ENCODE results near the gene RIPOR3.

Gene RIPOR3

GRCh38 chr20:50575865-50576720, 115.2 kb downstream of the RIPOR3 start:
- H3K9me3 ChIP-seq (ENCODE audit: insufficient read depth, low read length), result no peaks in the 10 kb centered on the region
- no peak for TF ChIP-seq EZH2phosphoT487 (IDR thresholded peaks at IDR 0.05; ENCODE audit: low read depth)
- peak; percentile 95 for TF ChIP-seq CTCF (IDR thresholded peaks at IDR 0.05; ENCODE audit: low read depth, low read length)
- no peak overlapping the region for H3K9ac ChIP-seq (ENCODE audit: low read length)
- H3K4me1 ChIP-seq (ENCODE audit: low read length), result peaks cover 33% of the 10 kb centered on the region
- H3K27ac ChIP-seq (ENCODE audit: low read length), result no peak overlapping the region
- peaks cover 91% of the 10 kb centered on the region for H3K36me3 ChIP-seq (replicated peaks; ENCODE audit: low read depth, low read length)
- no peaks in the 10 kb centered on the region for H3K27me3 ChIP-seq (ENCODE audit: low read depth, low read length)
- no peak overlapping the region for H2AFZ ChIP-seq (ENCODE audit: low read depth, low read length)
- peaks cover 89% of the 10 kb centered on the region for H4K20me1 ChIP-seq (ENCODE audit: insufficient read depth, low read length)
- H3K79me2 ChIP-seq (ENCODE audit: low read length), result peaks cover 95% of the 10 kb centered on the region
- H3K4me2 ChIP-seq (ENCODE audit: low read length), result no peak overlapping the region
- no peak overlapping the region for H3K4me3 ChIP-seq (ENCODE audit: low read length)

DNA sequence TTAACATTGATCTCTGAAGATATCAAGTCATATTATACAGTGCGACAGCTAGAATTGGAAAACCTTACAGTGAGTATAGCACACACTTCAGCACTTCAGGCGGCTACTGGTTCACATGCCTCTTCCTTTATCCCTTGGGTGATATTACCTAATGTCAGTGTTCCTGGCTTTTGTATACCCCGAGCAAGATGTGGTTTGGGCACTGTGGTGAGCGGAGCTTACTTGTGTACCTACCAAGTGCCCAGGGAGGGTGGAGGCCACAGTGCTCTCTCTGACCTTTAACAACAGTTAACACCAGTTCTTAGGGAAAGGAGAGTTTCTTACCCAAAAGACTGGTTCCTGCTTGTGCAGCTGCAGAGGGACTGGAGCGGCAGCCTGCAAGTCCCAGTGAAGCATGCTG, 116.8 kb downstream of the RIPOR3 start:
- Histone ChIP-seq H3K79me2 (ENCODE audit: low read length) (peaks cover 90% of the 10 kb centered on the region), H3K4me1 (ENCODE audit: low read length) (peaks cover 44% of the 10 kb centered on the region), H3K9ac (ENCODE audit: low read length) (no peak overlapping the region), H3K4me3 (ENCODE audit: low read length) (no peak overlapping the region), H3K36me3 (replicated peaks; ENCODE audit: low read depth, low read length) (peaks cover 84% of the 10 kb centered on the region), H3K4me2 (ENCODE audit: low read length) (no peak overlapping the region), H3K9me3 (ENCODE audit: insufficient read depth, low read length) (no peaks in the 10 kb centered on the region), H3K27ac (ENCODE audit: low read length) (no peak overlapping the region), H3K27me3 (ENCODE audit: low read depth, low read length) (no peaks in the 10 kb centered on the region), H2AFZ (ENCODE audit: low read depth, low read length) (no peak overlapping the region), H4K20me1 (ENCODE audit: insufficient read depth, low read length) (peaks cover 80% of the 10 kb centered on the region)
- no peak for TF ChIP-seq EZH2phosphoT487 (IDR thresholded peaks at IDR 0.05; ENCODE audit: low read depth)

GRCh38 chr20:50574108-50574507, 117.2 kb downstream of the RIPOR3 start:
- Histone ChIP-seq H4K20me1 (ENCODE audit: insufficient read depth, low read length) (peaks cover 77% of the 10 kb centered on the region), H3K9me3 (ENCODE audit: insufficient read depth, low read length) (no peaks in the 10 kb centered on the region), H3K27ac (ENCODE audit: low read length) (no peak overlapping the region; the same call in 1 of the 2 replicates), H3K36me3 (replicated peaks; ENCODE audit: low read depth, low read length) (peaks cover 84% of the 10 kb centered on the region), H3K4me3 (ENCODE audit: low read length) (no peak overlapping the region), H3K9ac (ENCODE audit: low read length) (no peak overlapping the region), H3K79me2 (ENCODE audit: low read length) (peaks cover 90% of the 10 kb centered on the region), H3K4me2 (ENCODE audit: low read length) (no peak overlapping the region), H3K4me1 (ENCODE audit: low read length) (peaks cover 48% of the 10 kb centered on the region), H2AFZ (ENCODE audit: low read depth, low read length) (no peak overlapping the region), H3K27me3 (ENCODE audit: low read depth, low read length) (no peaks in the 10 kb centered on the region)
- TF ChIP-seq CTCF (IDR thresholded peaks at IDR 0.05; ENCODE audit: low read depth, low read length) (no peak), EZH2phosphoT487 (IDR thresholded peaks at IDR 0.05; ENCODE audit: low read depth) (no peak)

DNA sequence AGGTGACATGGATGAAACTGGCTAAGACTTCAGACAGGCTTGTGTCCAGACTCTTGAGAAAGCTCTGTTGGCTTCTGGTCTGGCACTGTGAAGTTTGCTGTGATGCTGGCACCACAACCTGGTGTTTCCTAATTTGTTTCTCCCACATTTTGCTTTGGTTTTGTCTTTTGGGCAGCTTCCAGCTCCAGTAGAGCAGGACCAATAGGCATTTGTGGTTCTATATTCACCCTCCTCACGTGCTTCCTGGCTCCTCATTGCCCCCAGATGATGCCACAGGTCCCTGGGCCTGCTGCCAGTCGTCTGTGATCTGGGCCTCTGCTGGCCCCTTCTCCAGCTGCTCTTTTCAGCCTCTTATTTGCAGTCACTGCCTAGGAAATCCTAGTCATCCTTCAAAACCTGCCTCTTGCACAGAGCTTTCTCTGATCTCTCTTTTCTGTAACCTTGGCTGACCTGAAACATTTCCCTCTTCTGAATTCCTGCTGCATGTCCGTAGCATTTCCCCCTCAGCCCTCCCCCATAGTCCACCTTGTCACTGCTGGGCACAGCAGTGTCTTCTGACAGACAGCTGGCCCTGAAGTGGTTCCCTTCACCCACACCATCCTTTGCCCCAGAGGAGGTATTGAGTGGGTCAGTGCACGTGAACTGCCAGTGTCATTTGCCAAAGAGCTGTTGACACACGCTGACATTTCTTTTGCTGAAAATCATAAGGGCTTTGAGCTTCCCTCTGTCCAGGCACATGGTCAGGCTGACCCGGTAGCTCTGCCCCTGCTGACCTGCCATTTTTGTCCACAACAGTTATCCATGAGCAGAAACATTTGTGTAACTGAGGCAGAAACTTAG, 118.2 kb downstream of the RIPOR3 start:
- Histone ChIP-seq H3K4me1 (ENCODE audit: low read length) (peaks cover 54% of the 10 kb centered on the region), H3K4me2 (ENCODE audit: low read length) (no peak overlapping the region), H4K20me1 (ENCODE audit: insufficient read depth, low read length) (peaks cover 69% of the 10 kb centered on the region), H3K9me3 (ENCODE audit: insufficient read depth, low read length) (no peaks in the 10 kb centered on the region), H3K4me3 (ENCODE audit: low read length) (no peak overlapping the region), H3K36me3 (replicated peaks; ENCODE audit: low read depth, low read length) (peaks cover 84% of the 10 kb centered on the region), H3K9ac (ENCODE audit: low read length) (no peak overlapping the region), H3K27me3 (ENCODE audit: low read depth, low read length) (no peaks in the 10 kb centered on the region), H2AFZ (ENCODE audit: low read depth, low read length) (no peak overlapping the region), H3K27ac (ENCODE audit: low read length) (peak overlapping the region; percentile 2; the same call in 1 of the 2 replicates), H3K79me2 (ENCODE audit: low read length) (peaks cover 90% of the 10 kb centered on the region)
- TF ChIP-seq CTCF (IDR thresholded peaks at IDR 0.05; ENCODE audit: low read depth, low read length), result no peak
- TF ChIP-seq EZH2phosphoT487 (IDR thresholded peaks at IDR 0.05; ENCODE audit: low read depth), result no peak

Data from OCI-LY3 (cell line).